Vagina (tissue), 2 donors: ENCODE data around the gene PSTPIP2. TPM values are rescaled to one million over a fixed set of nuclear protein-coding genes. Genes with fewer than 3 reads are reported as not detected.

Experiments
- DNase-seq, 2 donors: peaks; one replicate each; pipeline ENCODE4 v3.0.0-alpha.2; 2017; ENCODE audit errors: extremely low spot score in 2 of 2
- H3K27ac ChIP-seq: fragments of 200-600 bp; sonication (generic); one replicate; pipeline ENCODE4 v1.5.1; 2019
- H3K27me3 ChIP-seq: fragments of 200-600 bp; sonication (generic); one replicate; pipeline ENCODE4 v1.5.1; 2019
- H3K36me3 ChIP-seq, 2 donors: fragments of 200-600 bp; sonication (generic); one replicate each; pipeline ENCODE4 v1.5.1; 2017 to 2019
- H3K4me1 ChIP-seq: fragments of 200-600 bp; sonication (generic); one replicate; pipeline ENCODE4 v1.5.1; 2019
- H3K4me3 ChIP-seq, 2 donors: fragments of 200-600 bp; sonication (generic); 1 replicate in 1 of 2; 2 replicates in 1 of 2; pipeline ENCODE4 v1.5.1; 2016 to 2019
- H3K9me3 ChIP-seq: fragments of 200-600 bp; sonication (generic); one replicate; pipeline ENCODE4 v1.5.1; 2019
- CTCF ChIP-seq, 3 experiments: fragments of 450-650 bp in 2 of 3; fragments of 200-600 bp in 1 of 3; sonication (generic) in 1 of 3; IDR thresholded peaks; one replicate each; pipeline ENCODE4 v1.5.1; 2017 to 2019; ENCODE audit warnings: antibody characterized with exemption in 3 of 3, mild to moderate bottlenecking in 2 of 3, moderate library complexity in 2 of 3
- POLR2A ChIP-seq, 2 donors: fragments of 450-650 bp; IDR thresholded peaks; one replicate each; pipeline ENCODE4 v1.6.1; 2017; ENCODE audit warnings: antibody characterized with exemption in 2 of 2, mild to moderate bottlenecking in 2 of 2, moderate library complexity in 2 of 2
- POLR2AphosphoS5 ChIP-seq, 2 donors: sonication (generic); formaldehyde crosslinking; IDR thresholded peaks; one replicate each; pipeline ENCODE4 v1.9.0; 2017; ENCODE audit warnings: antibody characterized with exemption in 2 of 2, mild to moderate bottlenecking in 2 of 2, low read depth in 1 of 2; ENCODE audit not compliant: insufficient read depth in 1 of 2
- intact Hi-C: fragments of 100-400 bp; cut with DNase I; formaldehyde crosslinking; loops from one replicate; pipeline ENCODE4 v1.15.1; 2023
- total RNA-seq: library from RNA; depleted of rRNA; stranded (reverse); fragments of >200 nt; gene quantifications from one replicate; pipeline ENCODE4 v1.2.3, GENCODE V29; 2016

PSTPIP2 gene
- total RNA-seq, 1 donor from 2014 or later: 9.1 TPM

GRCh38 chr18:46060359-46060841, 11.7 kb downstream of the PSTPIP2 start:
- Histone ChIP-seq H3K4me1 (no peaks in the 10 kb centered on the region), H3K36me3 (no peaks in the 10 kb centered on the region), H3K4me3 (no peak overlapping the region), H3K9me3 (no peaks in the 10 kb centered on the region), H3K27me3 (no peaks in the 10 kb centered on the region), H3K27ac (no peak overlapping the region)
- TF ChIP-seq POLR2A (IDR thresholded peaks at IDR 0.05): no peak
- TF ChIP-seq POLR2AphosphoS5 (IDR thresholded peaks at IDR 0.05; ENCODE audit: insufficient read depth in 1 of 2, low read depth in 1 of 2): no peak
- TF ChIP-seq CTCF (IDR thresholded peaks at IDR 0.05): no peak
- DNase-seq: no peak
- intact Hi-C loops: no loop called here

DNA sequence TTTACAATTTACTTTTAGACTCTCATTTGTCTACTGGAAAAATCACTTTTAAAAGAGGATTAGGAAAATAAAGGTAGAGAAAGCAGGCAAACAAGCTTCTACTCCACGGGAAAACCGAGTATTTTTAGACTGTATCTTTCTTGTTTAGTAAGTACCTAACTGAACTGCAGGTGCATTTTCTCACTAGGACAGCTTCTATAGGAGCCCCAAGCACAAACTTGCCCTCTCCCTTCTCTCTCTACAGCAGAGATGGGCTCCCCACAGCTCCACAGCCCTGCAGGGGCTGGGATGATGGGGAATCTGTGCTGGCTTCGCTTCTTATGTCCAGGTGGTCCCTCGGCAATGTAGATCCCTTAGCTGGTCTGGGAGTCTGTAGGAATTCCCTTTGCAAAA, 16.2 kb downstream of the PSTPIP2 start:
- Histone ChIP-seq H3K9me3 (no peaks in the 10 kb centered on the region), H3K4me1 (no peaks in the 10 kb centered on the region), H3K4me3 (no peak overlapping the region), H3K27ac (no peak overlapping the region), H3K27me3 (no peaks in the 10 kb centered on the region), H3K36me3 (no peaks in the 10 kb centered on the region)
- intact Hi-C loops: loop anchor here (10.0 kb wide), 1 partner anchor 61 kb away; no protein-coding TSS in a partner anchor
- no peak for TF ChIP-seq CTCF (IDR thresholded peaks at IDR 0.05)
- no peak for TF ChIP-seq POLR2AphosphoS5 (IDR thresholded peaks at IDR 0.05; ENCODE audit: insufficient read depth in 1 of 2, low read depth in 1 of 2)
- TF ChIP-seq POLR2A (IDR thresholded peaks at IDR 0.05): no peak
- DNase-seq: no peak

- H3K9me3 ChIP-seq: no peaks in the 10 kb centered on the region
- no peak overlapping the region for H3K4me3 ChIP-seq
- DNase-seq: no peak
- H3K27ac ChIP-seq: no peak overlapping the region
- intact Hi-C loops: loop anchor here (10.0 kb wide), 1 partner anchor 60 kb away; no protein-coding TSS in a partner anchor
- H3K27me3 ChIP-seq: no peaks in the 10 kb centered on the region
- no peaks in the 10 kb centered on the region for H3K4me1 ChIP-seq
- no peaks in the 10 kb centered on the region for H3K36me3 ChIP-seq
- TF ChIP-seq POLR2A (IDR thresholded peaks at IDR 0.05): no peak
- TF ChIP-seq CTCF (IDR thresholded peaks at IDR 0.05): no peak
- no peak for TF ChIP-seq POLR2AphosphoS5 (IDR thresholded peaks at IDR 0.05; ENCODE audit: insufficient read depth in 1 of 2, low read depth in 1 of 2)
Measured at GRCh38 chr18:46054956-46055837, 16.9 kb downstream of the PSTPIP2 start.

DNA sequence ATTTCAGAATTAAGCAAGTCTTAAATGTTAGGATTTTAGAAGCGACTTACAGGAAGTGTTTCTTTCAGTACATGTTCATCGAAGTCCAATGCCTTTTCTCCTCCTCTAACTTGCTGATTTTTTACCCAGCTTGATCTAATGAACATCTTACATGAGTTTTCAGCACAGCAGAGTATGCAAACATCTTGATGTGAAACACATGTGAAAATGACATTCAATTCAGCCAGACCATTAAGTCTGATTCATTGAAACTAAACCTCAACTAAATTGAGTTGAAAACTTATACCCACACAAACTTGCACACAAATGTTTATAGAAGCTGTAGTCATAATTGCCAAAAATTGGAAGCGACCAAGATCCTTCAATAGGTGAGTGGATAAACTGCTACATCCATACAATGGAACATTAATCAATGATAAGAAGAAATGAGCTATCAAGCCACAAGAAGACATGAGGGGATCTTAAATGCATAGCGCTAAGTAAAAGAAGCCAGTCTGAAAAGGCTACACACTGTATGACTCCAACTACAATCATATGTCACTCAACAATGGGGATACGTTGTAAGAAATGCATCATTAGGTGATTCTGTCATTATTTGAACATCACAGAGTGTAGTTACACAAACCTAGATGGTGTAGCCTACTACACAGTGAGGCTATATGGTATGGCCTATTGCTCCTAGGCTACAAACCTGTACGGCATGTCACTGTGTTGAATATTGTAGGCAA, 18.5 kb downstream of the PSTPIP2 start:
- H3K27me3 ChIP-seq: no peaks in the 10 kb centered on the region
- no peaks in the 10 kb centered on the region for H3K36me3 ChIP-seq
- H3K4me1 ChIP-seq: no peaks in the 10 kb centered on the region
- no peak overlapping the region for H3K27ac ChIP-seq
- DNase-seq: no peak
- H3K4me3 ChIP-seq: no peak overlapping the region
- intact Hi-C loops: loop anchor here (10.0 kb wide), 1 partner anchor 59 kb away; no protein-coding TSS in a partner anchor
- TF ChIP-seq POLR2AphosphoS5 (IDR thresholded peaks at IDR 0.05; ENCODE audit: insufficient read depth in 1 of 2, low read depth in 1 of 2): no peak
- TF ChIP-seq POLR2A (IDR thresholded peaks at IDR 0.05): no peak
- TF ChIP-seq CTCF (IDR thresholded peaks at IDR 0.05): no peak
- H3K9me3 ChIP-seq: no peaks in the 10 kb centered on the region
